Tibial nerve (tissue), 4 donors: ENCODE results near the gene SLC9A9.

Source experiments
- EP300 ChIP-seq, 2 donors: sonication (generic); formaldehyde crosslinking; IDR thresholded peaks; one replicate each; pipeline ENCODE4 v1.6.1; 2017; ENCODE audit warnings: antibody characterized with exemption in 2 of 2, mild to moderate bottlenecking in 1 of 2
- POLR2A ChIP-seq, 2 donors: fragments of 450-650 bp; IDR thresholded peaks; one replicate each; pipeline ENCODE4 v1.6.1; 2017; ENCODE audit warnings: antibody characterized with exemption in 2 of 2, mild to moderate bottlenecking in 2 of 2, moderate library complexity in 2 of 2
- TF ChIP-seq, protein P1 (sequence below), 5 experiments: fragments of 200-600 bp in 3 of 5; fragments of 450-650 bp in 2 of 5; sonication (generic) in 3 of 5; IDR thresholded peaks; one replicate each; pipeline ENCODE4 v1.5.1; 2016 to 2019; ENCODE audit warnings: antibody characterized with exemption in 5 of 5, mild to moderate bottlenecking in 3 of 5, moderate library complexity in 2 of 5

- TF ChIP-seq, protein P1, sequence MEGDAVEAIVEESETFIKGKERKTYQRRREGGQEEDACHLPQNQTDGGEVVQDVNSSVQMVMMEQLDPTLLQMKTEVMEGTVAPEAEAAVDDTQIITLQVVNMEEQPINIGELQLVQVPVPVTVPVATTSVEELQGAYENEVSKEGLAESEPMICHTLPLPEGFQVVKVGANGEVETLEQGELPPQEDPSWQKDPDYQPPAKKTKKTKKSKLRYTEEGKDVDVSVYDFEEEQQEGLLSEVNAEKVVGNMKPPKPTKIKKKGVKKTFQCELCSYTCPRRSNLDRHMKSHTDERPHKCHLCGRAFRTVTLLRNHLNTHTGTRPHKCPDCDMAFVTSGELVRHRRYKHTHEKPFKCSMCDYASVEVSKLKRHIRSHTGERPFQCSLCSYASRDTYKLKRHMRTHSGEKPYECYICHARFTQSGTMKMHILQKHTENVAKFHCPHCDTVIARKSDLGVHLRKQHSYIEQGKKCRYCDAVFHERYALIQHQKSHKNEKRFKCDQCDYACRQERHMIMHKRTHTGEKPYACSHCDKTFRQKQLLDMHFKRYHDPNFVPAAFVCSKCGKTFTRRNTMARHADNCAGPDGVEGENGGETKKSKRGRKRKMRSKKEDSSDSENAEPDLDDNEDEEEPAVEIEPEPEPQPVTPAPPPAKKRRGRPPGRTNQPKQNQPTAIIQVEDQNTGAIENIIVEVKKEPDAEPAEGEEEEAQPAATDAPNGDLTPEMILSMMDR (IDR thresholded peaks at IDR 0.05): no peak
- no peak for TF ChIP-seq POLR2A (IDR thresholded peaks at IDR 0.05)
- no peak for TF ChIP-seq EP300 (IDR thresholded peaks at IDR 0.05)
These were observed 451.5 kb downstream of the SLC9A9 start for GRCh38 chr3:143396790-143397189.
